GM23338 (cell line): ENCODE results near the gene PRKAR1B. TPM values are rescaled to one million over a fixed set of nuclear protein-coding genes. Genes with fewer than 3 reads are reported as not detected.
A peak's percentile ranks its signal among the peaks of the same experiment; 100 is the strongest.

Source experiments
- ATAC-seq: fragments of 200-7000 bp; cut with Tn5 transposase; 3 replicates; pipeline ENCODE4 v1.9.1; 2020
- DNase-seq: peaks from one replicate; pipeline ENCODE4 v3.0.0-alpha.2; 2015; ENCODE audit warnings: low spot score
- H2AFZ ChIP-seq: fragments of 200-600 bp; sonication (generic); 2 replicates; pipeline ENCODE4 v1.8.0; 2016; ENCODE audit warnings: antibody characterized with exemption, mild to moderate bottlenecking, moderate library complexity
- H3F3A ChIP-seq: fragments of 200-600 bp; sonication (generic); replicated peaks from 2 replicates; pipeline ENCODE4 v1.8.0; 2017; ENCODE audit warnings: antibody characterized with exemption, mixed run types, low read depth
- H3K27ac ChIP-seq: fragments of 200-600 bp; sonication (generic); 2 replicates; pipeline ENCODE4 v1.6.1; 2016; ENCODE audit warnings: low read depth
- H3K27me3 ChIP-seq: fragments of 200-600 bp; sonication (generic); 2 replicates; pipeline ENCODE4 v1.8.0; 2016; ENCODE audit warnings: mild to moderate bottlenecking, mixed run types, moderate library complexity; ENCODE audit not compliant: insufficient read depth
- H3K36me3 ChIP-seq: fragments of 200-600 bp; sonication (generic); 2 replicates; pipeline ENCODE4 v1.8.0; 2016; ENCODE audit warnings: mild to moderate bottlenecking; ENCODE audit not compliant: insufficient read depth
- H3K4me1 ChIP-seq: fragments of 200-600 bp; sonication (generic); 2 replicates; pipeline ENCODE4 v1.8.0; 2016; ENCODE audit warnings: mild to moderate bottlenecking, moderate library complexity; ENCODE audit not compliant: insufficient read depth
- H3K4me2 ChIP-seq: fragments of 200-600 bp; sonication (generic); 2 replicates; pipeline ENCODE4 v1.7.1; 2017; ENCODE audit warnings: mixed run types
- H3K4me3 ChIP-seq: fragments of 200-600 bp; sonication (generic); 2 replicates; pipeline ENCODE4 v1.6.1; 2016; ENCODE audit warnings: mixed run types
- H3K79me2 ChIP-seq: fragments of 200-600 bp; sonication (generic); replicated peaks from 2 replicates; pipeline ENCODE4 v1.8.0; 2017; ENCODE audit warnings: mild to moderate bottlenecking; ENCODE audit not compliant: insufficient read depth
- H3K9me2 ChIP-seq: fragments of 200-600 bp; sonication (generic); 2 replicates; pipeline ENCODE4 v1.8.0; 2017; ENCODE audit not compliant: insufficient read depth
- H4K20me1 ChIP-seq: fragments of 200-600 bp; sonication (generic); replicated peaks from 2 replicates; pipeline ENCODE4 v1.8.0; 2017; ENCODE audit warnings: mild to moderate bottlenecking; ENCODE audit not compliant: insufficient read depth
- H3K27ac Mint-ChIP-seq: 2 replicates; pipeline ENCODE4 v1.8.0; 2020; ENCODE audit warnings: inconsistent platforms, mild to moderate bottlenecking, moderate library complexity, mixed read lengths
- H3K27me3 Mint-ChIP-seq: 3 replicates; pipeline ENCODE4 v1.8.0; 2022; ENCODE audit warnings: low read depth, mild to moderate bottlenecking, moderate library complexity, mixed read lengths, inconsistent platforms; ENCODE audit not compliant: insufficient read depth, poor library complexity
- H3K36me3 Mint-ChIP-seq: 3 replicates; pipeline ENCODE4 v1.8.0; 2021; ENCODE audit warnings: low read depth, mild to moderate bottlenecking, inconsistent platforms, moderate library complexity, mixed read lengths
- H3K4me1 Mint-ChIP-seq: 3 replicates; pipeline ENCODE4 v1.8.0; 2020; ENCODE audit warnings: mild to moderate bottlenecking, inconsistent platforms, mixed read lengths
- H3K4me3 Mint-ChIP-seq: 3 replicates; pipeline ENCODE4 v1.8.0; 2021; ENCODE audit warnings: moderate library complexity, mild to moderate bottlenecking, inconsistent platforms, mixed read lengths
- H3K9me3 Mint-ChIP-seq: 3 replicates; pipeline ENCODE4 v1.8.0; 2020; ENCODE audit warnings: moderate library complexity, mild to moderate bottlenecking, inconsistent platforms, mixed read lengths
- ETS1 ChIP-seq: IDR thresholded peaks from 2 replicates; pipeline ENCODE4 v1.6.1; 2016; ENCODE audit warnings: antibody characterized with exemption
- EZH2phosphoT487 ChIP-seq: fragments of 200-600 bp; sonication (generic); IDR thresholded peaks from one replicate; pipeline ENCODE4 v1.8.1; 2018; ENCODE audit warnings: antibody characterized with exemption; ENCODE audit not compliant: unreplicated experiment
- JUNB ChIP-seq: IDR thresholded peaks from one replicate; pipeline ENCODE4 v1.6.1; 2016; ENCODE audit warnings: antibody characterized with exemption; ENCODE audit not compliant: unreplicated experiment
- POLR2AphosphoS5 ChIP-seq: IDR thresholded peaks from 2 replicates; pipeline ENCODE4 v1.6.1; 2016; ENCODE audit warnings: antibody characterized with exemption, low read depth
- REST ChIP-seq: IDR thresholded peaks from one replicate; pipeline ENCODE4 v1.6.1; 2018; ENCODE audit warnings: antibody characterized with exemption; ENCODE audit not compliant: unreplicated experiment
- STAT1 ChIP-seq: IDR thresholded peaks from one replicate; pipeline ENCODE4 v1.6.1; 2016; ENCODE audit warnings: antibody characterized with exemption; ENCODE audit not compliant: unreplicated experiment
- ZNF114 ChIP-seq: fragments of 250-450 bp; sonication (Bioruptor Pico); IDR thresholded peaks from 2 replicates; pipeline ENCODE4 v1.5.0; 2020; ENCODE audit warnings: mild to moderate bottlenecking, moderate library complexity
- ZNF331 ChIP-seq: fragments of 250-450 bp; sonication (Bioruptor Pico); IDR thresholded peaks from 2 replicates; pipeline ENCODE4 v1.5.0; 2020; ENCODE audit warnings: low read depth, mild to moderate bottlenecking, moderate library complexity
- polyA plus RNA-seq: library from polyadenylated mRNA; unstranded; fragments of >200 nt; fragmentation: Nextera tagmentation; extraction: Ambion mirVana; gene quantifications from 2 replicates; pipeline ENCODE4 v1.2.1, GENCODE V29; 2016
- total RNA-seq: library from RNA; depleted of rRNA; stranded (reverse); fragments of >200 nt; shearing (Covaris generic); gene quantifications from 2 replicates; pipeline ENCODE4 v1.2.3, GENCODE V29; 2014
- TF ChIP-seq, protein P1 (sequence below): fragments of 250-450 bp; sonication (Bioruptor Pico); IDR thresholded peaks from 2 replicates; pipeline ENCODE4 v1.5.0; 2020; ENCODE audit warnings: mild to moderate bottlenecking, moderate library complexity

PRKAR1B gene
- total and polyA plus RNA-seq, 2 experiments from 2014 or later, result 35.7 to 36.7 TPM

DNA sequence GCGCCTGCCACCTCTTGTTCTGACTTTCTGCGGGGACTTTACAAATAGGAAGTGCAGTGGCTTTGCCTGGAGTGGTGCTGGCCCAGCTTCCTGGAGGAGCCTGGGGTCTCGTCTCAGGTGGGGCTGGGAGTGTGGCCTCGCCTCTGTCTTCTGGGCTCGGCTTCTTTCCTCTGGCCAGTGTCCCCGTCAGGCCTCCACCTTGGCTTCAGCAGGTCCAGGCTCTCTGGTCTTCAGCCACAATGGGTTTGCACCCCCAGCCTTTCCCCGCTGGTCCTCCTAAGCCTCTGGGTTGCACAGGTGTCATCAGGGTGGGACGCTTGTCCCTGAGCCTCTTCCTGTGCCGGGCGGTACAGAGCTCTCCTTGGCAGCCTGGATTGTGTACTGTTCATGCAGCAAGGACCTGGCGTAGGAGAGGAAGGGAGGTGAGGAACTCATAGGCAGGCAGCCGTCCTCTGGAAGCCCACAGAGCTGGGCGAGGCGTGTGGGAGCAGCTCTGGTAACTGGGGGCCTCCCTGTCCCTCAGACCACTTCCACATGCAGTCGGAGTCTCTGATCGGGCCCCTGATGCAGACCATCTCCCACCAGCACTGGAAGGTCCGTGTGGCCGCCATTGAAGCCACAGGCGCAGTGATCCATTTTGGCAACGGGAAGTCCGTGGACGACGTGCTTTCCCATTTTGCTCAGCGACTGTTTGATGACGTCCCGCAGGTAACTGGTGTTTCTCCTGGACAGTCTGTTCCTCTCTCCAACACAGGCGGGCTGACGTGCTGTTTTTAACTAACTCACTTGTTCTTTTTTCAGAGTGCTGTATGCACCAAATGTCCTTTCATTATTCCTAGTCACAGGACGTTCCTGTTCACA lies 2.3 kb upstream of the PRKAR1B start (continued):
- no peak for TF ChIP-seq REST

DNA sequence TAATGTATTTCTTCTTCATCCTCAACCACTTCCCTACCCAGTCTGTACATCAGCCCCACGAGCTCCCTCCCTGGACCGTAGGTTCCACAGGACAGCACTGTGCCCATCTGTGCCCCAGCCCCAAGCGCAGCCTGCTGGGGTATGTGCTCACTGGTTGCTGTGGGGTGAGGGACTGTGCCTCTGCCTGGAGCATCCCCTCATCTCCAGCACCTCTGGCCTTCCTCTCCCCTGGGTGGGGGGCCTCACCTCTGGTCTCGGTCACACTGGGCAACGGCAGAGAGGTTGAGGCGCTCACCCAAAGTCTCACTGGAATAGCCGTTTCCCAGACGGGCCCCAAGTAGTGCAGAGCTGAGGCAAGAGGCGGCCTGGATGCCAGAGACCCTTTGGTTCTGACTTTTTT lies 1.5 kb upstream of the PRKAR1B start:
- H3K4me3 Mint-ChIP-seq, result peak overlapping the region; percentile 89
- no peak overlapping the region for H3K27ac Mint-ChIP-seq
- peaks cover 85% of the 10 kb centered on the region for H3K79me2 ChIP-seq
- H3K27me3 ChIP-seq, result no peaks in the 10 kb centered on the region
- H3F3A ChIP-seq, result no peaks in the 10 kb centered on the region
- H3K4me2 ChIP-seq, result peak overlapping the region; percentile 80; the same call in 1 of the 2 replicates
- H3K27ac ChIP-seq, result no peak overlapping the region
- H3K4me1 Mint-ChIP-seq, result peaks cover 15% of the 10 kb centered on the region
- H3K36me3 Mint-ChIP-seq, result peaks cover 47% of the 10 kb centered on the region
- H3K9me2 ChIP-seq, result peaks cover 7% of the 10 kb centered on the region; the same call in 1 of the 2 replicates
- peaks cover 22% of the 10 kb centered on the region for H3K27me3 Mint-ChIP-seq
- ATAC-seq, result no peak
- no peak overlapping the region for H2AFZ ChIP-seq
- H3K4me1 ChIP-seq, result peaks cover 7% of the 10 kb centered on the region; the same call in 1 of the 2 replicates
- H3K36me3 ChIP-seq, result peaks cover 14% of the 10 kb centered on the region; the same call in 1 of the 2 replicates
- DNase-seq, result no peak
- H3K9me3 Mint-ChIP-seq, result peaks cover 26% of the 10 kb centered on the region
- peak overlapping the region; percentile 69; the same call in 1 of the 2 replicates for H3K4me3 ChIP-seq
- H4K20me1 ChIP-seq, result peaks cover 9% of the 10 kb centered on the region; the same call in 1 of the 2 replicates
- TF ChIP-seq EZH2phosphoT487 (no peak), STAT1 (no peak), REST (no peak), JUNB (no peak), ZNF114 (CRISPR knock-in tag) (no peak), POLR2AphosphoS5 (no peak), ETS1 (no peak), ZNF331 (CRISPR knock-in tag) (no peak)
- TF ChIP-seq, protein P1, sequence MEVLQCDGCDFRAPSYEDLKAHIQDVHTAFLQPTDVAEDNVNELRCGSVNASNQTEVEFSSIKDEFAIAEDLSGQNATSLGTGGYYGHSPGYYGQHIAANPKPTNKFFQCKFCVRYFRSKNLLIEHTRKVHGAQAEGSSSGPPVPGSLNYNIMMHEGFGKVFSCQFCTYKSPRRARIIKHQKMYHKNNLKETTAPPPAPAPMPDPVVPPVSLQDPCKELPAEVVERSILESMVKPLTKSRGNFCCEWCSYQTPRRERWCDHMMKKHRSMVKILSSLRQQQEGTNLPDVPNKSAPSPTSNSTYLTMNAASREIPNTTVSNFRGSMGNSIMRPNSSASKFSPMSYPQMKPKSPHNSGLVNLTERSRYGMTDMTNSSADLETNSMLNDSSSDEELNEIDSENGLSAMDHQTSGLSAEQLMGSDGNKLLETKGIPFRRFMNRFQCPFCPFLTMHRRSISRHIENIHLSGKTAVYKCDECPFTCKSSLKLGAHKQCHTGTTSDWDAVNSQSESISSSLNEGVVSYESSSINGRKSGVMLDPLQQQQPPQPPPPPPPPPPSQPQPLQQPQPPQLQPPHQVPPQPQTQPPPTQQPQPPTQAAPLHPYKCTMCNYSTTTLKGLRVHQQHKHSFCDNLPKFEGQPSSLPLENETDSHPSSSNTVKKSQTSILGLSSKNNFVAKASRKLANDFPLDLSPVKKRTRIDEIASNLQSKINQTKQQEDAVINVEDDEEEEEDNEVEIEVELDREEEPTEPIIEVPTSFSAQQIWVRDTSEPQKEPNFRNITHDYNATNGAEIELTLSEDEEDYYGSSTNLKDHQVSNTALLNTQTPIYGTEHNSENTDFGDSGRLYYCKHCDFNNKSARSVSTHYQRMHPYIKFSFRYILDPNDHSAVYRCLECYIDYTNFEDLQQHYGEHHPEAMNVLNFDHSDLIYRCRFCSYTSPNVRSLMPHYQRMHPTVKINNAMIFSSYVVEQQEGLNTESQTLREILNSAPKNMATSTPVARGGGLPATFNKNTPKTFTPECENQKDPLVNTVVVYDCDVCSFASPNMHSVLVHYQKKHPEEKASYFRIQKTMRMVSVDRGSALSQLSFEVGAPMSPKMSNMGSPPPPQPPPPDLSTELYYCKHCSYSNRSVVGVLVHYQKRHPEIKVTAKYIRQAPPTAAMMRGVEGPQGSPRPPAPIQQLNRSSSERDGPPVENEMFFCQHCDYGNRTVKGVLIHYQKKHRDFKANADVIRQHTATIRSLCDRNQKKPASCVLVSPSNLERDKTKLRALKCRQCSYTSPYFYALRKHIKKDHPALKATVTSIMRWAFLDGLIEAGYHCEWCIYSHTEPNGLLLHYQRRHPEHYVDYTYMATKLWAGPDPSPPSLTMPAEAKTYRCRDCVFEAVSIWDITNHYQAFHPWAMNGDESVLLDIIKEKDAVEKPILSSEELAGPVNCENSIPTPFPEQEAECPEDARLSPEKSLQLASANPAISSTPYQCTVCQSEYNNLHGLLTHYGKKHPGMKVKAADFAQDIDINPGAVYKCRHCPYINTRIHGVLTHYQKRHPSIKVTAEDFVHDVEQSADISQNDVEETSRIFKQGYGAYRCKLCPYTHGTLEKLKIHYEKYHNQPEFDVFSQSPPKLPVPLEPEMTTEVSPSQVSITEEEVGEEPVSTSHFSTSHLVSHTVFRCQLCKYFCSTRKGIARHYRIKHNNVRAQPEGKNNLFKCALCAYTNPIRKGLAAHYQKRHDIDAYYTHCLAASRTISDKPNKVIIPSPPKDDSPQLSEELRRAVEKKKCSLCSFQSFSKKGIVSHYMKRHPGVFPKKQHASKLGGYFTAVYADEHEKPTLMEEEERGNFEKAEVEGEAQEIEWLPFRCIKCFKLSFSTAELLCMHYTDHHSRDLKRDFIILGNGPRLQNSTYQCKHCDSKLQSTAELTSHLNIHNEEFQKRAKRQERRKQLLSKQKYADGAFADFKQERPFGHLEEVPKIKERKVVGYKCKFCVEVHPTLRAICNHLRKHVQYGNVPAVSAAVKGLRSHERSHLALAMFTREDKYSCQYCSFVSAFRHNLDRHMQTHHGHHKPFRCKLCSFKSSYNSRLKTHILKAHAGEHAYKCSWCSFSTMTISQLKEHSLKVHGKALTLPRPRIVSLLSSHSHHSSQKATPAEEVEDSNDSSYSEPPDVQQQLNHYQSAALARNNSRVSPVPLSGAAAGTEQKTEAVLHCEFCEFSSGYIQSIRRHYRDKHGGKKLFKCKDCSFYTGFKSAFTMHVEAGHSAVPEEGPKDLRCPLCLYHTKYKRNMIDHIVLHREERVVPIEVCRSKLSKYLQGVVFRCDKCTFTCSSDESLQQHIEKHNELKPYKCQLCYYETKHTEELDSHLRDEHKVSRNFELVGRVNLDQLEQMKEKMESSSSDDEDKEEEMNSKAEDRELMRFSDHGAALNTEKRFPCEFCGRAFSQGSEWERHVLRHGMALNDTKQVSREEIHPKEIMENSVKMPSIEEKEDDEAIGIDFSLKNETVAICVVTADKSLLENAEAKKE (CRISPR knock-in tag), result no peak
